HepG2 (cell line): Measurements from ENCODE around the gene RTEL1. TPM values are rescaled to one million over a fixed set of nuclear protein-coding genes. Genes with fewer than 3 reads are reported as not detected.

Experiments used
- ATAD3A ChIP-seq: sonication (generic); formaldehyde crosslinking; IDR thresholded peaks from 2 replicates; pipeline ENCODE4 v1.4.0; 2020; ENCODE audit warnings: missing genetic modification reagents
- BHLHE40 ChIP-seq: IDR thresholded peaks from 2 replicates; pipeline ENCODE4 v1.6.1; 2011; ENCODE audit warnings: low read length, improper control_type of control experiment
- HDAC1 ChIP-seq: sonication (generic); formaldehyde crosslinking; IDR thresholded peaks from 2 replicates; pipeline ENCODE4 v1.5.1; 2020; ENCODE audit warnings: mild to moderate bottlenecking, missing genetic modification reagents
- HOMEZ ChIP-seq: IDR thresholded peaks from 2 replicates; pipeline ENCODE4 v1.6.1; 2016; ENCODE audit warnings: low read depth
- PAWR ChIP-seq: sonication (generic); formaldehyde crosslinking; IDR thresholded peaks from 2 replicates; pipeline ENCODE4 v1.4.0; 2020; ENCODE audit warnings: missing genetic modification reagents, mild to moderate bottlenecking, borderline replicate concordance
- POGZ ChIP-seq: sonication (generic); formaldehyde crosslinking; IDR thresholded peaks from 2 replicates; pipeline ENCODE4 v1.4.0; 2020; ENCODE audit warnings: mild to moderate bottlenecking, missing genetic modification reagents
- TIGD3 ChIP-seq: sonication (generic); formaldehyde crosslinking; IDR thresholded peaks from 2 replicates; pipeline ENCODE4 v1.5.1; 2020; ENCODE audit warnings: mild to moderate bottlenecking, missing genetic modification reagents, borderline replicate concordance
- UBTF ChIP-seq: sonication (generic); formaldehyde crosslinking; IDR thresholded peaks from 2 replicates; pipeline ENCODE4 v1.4.0; 2020; ENCODE audit warnings: mild to moderate bottlenecking, missing genetic modification reagents
- ZBTB2 ChIP-seq: sonication (generic); formaldehyde crosslinking; IDR thresholded peaks from 2 replicates; pipeline ENCODE4 v1.8.0; 2022; ENCODE audit warnings: low read depth, missing genetic modification reagents
- ZBTB39 ChIP-seq: sonication (generic); formaldehyde crosslinking; IDR thresholded peaks from 2 replicates; pipeline ENCODE4 v1.5.0; 2020; ENCODE audit warnings: missing genetic modification reagents
- ZNF337 ChIP-seq: sonication (generic); formaldehyde crosslinking; IDR thresholded peaks from 2 replicates; pipeline ENCODE4 v1.5.1; 2020; ENCODE audit warnings: missing genetic modification reagents, low read depth, mild to moderate bottlenecking, borderline replicate concordance
- ZNF687 ChIP-seq: sonication (generic); formaldehyde crosslinking; IDR thresholded peaks from 2 replicates; pipeline ENCODE4 v1.5.1; 2020; ENCODE audit warnings: mild to moderate bottlenecking, missing genetic modification reagents, moderate library complexity
- ZSCAN30 ChIP-seq: sonication (generic); formaldehyde crosslinking; IDR thresholded peaks from 2 replicates; pipeline ENCODE4 v1.5.0; 2020; ENCODE audit warnings: mild to moderate bottlenecking, missing genetic modification reagents
- polyA plus RNA-seq, 8 experiments: library from polyadenylated mRNA; depleted of rRNA in 3 of 8; stranded (reverse) in 7 of 8; unstranded in 1 of 8; fragments of >200 nt; fragmentation: Illumina TruSeq in 4 of 8; extraction: Trizol in 4 of 8; gene quantifications; 2 replicates each; pipeline versions ENCODE4 v1.2.1 to v1.2.3, GENCODE V29; 2011 to 2016; ENCODE audit warnings: low read depth in 4 of 8, missing spikeins in 1 of 8, mixed read lengths in 1 of 8; ENCODE audit not compliant: insufficient read depth in 1 of 8
- total RNA-seq, 5 experiments: library from RNA; depleted of rRNA; stranded (reverse); fragments of >200 nt; fragmentation: Illumina TruSeq; extraction: Trizol; gene quantifications; 2 replicates each; pipeline ENCODE4 v1.2.3, GENCODE V29; 2016; ENCODE audit warnings: low read depth in 1 of 5

The RTEL1 gene
- total and polyA plus RNA-seq, 2 of the 13 experiments (the other 11 are each of a cell fraction or from before 2014, with no cell fraction given) = 21.8 to 36.4 TPM

GRCh38 chr20:63740627-63741353 is 82.7 kb downstream of the RTEL1 start (continued):
- TF ChIP-seq ZBTB39 (CRISPR knock-in tag) (peak; percentile 59; the same call in 1 of the 2 replicates), PAWR (CRISPR knock-in tag) (peak; percentile 92; the same call in 1 of the 2 replicates), BHLHE40 (peak; percentile 39; the same call in 1 of the 2 replicates), POGZ (CRISPR knock-in tag) (peak; percentile 89), HOMEZ (CRISPR knock-in tag) (peak; percentile 76; the same call in 1 of the 2 replicates), ZNF687 (CRISPR knock-in tag) (peak; percentile 96), ZNF337 (CRISPR knock-in tag) (0 out of 2 replicates have a peak, but pooled peaks have one; percentile 86), ZBTB2 (no peak; the same call in 1 of the 2 replicates), UBTF (peak; percentile 100), ZSCAN30 (CRISPR knock-in tag) (peak; percentile 99), TIGD3 (CRISPR knock-in tag) (peak; percentile 50; the same call in 1 of the 2 replicates), ATAD3A (CRISPR knock-in tag) (no peak), HDAC1 (CRISPR knock-in tag) (peak; percentile 99)
